NT2/D1 (cell line): ENCODE data around the gene LRMDA.

ENCODE experiments used
- YY1 ChIP-seq: IDR thresholded peaks from 2 replicates; pipeline ENCODE4 v1.6.1; 2011; ENCODE audit not compliant: insufficient read length, insufficient read depth
- ZNF274 ChIP-seq: IDR thresholded peaks from 2 replicates; pipeline ENCODE4 v1.6.1; 2011; ENCODE audit warnings: mild to moderate bottlenecking, low read depth, low read length

DNA sequence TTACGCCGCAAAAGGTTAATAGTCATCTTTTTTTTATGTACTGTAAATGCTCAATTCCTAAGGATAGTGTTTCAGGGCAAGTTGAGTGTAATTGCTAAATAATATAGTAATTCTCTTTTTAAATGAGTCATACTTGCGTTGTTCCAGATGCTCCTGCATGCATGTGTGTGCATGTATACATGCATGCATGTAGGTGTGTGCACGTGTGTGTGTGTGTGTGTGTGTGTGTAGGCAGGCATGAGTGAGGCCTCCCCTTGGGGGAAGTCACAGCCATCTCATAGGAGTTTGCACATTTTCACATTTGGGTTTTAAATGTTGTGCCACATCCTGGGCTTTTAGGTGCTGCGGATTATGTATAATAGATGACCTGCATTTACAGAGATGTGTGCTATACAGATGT lies 1110.4 kb downstream of the LRMDA start:
- no peak for TF ChIP-seq ZNF274
- no peak for TF ChIP-seq YY1
